DND-41 (cell line): ENCODE results near the gene MIS18BP1.

Experiments
- CTCF ChIP-seq: IDR thresholded peaks from 2 replicates; pipeline ENCODE4 v1.5.1; 2012; ENCODE audit warnings: borderline replicate concordance, low read length, moderate library complexity, mild to moderate bottlenecking; ENCODE audit not compliant: poor library complexity, severe bottlenecking; ENCODE audit errors: extremely low read depth
- EZH2 ChIP-seq: IDR thresholded peaks from 3 replicates; pipeline ENCODE4 v1.6.1; 2012; ENCODE audit warnings: borderline replicate concordance, low read depth, mild to moderate bottlenecking, moderate library complexity, low read length, inconsistent platforms; ENCODE audit not compliant: severe bottlenecking

- no peak for TF ChIP-seq CTCF
- no peak for TF ChIP-seq EZH2
Observed at GRCh38 chr14:45181806-45182205, 71.2 kb downstream of the MIS18BP1 start.
